GM19035 (cell line): Measurements from ENCODE around the gene GLCE.

Experiments
- ATAC-seq: cut with Tn5 transposase; IDR thresholded peaks from one replicate; pipeline ENCODE4 v1.9.1; 2021; ENCODE audit not compliant: unreplicated experiment

GLCE gene

GRCh38 chr15:69316291-69316690 is 155.9 kb downstream of the GLCE start:
- no peak for ATAC-seq

DNA sequence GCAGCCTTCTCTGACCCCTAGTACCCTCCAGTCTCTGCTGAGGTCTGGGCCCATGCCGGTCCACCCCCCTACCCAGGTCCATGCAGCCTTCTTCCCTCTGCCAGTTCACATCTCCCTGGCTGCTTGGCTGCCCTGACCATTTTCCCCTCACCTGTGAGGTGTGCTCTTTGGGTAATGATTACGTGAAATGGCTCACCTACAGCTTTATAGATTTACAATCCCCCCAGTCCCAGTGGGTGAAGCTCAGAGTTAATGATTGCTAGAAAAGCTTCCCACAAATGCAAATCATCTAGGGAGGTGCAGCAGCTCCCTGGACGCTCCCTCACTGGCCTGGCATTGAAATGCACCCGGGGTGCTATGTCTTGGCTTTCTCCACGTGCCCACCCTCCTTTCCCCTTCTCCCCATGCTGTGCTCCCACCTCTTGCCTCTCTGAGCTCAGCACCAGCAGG is 157.0 kb downstream of the GLCE start:
- no peak for ATAC-seq

DNA sequence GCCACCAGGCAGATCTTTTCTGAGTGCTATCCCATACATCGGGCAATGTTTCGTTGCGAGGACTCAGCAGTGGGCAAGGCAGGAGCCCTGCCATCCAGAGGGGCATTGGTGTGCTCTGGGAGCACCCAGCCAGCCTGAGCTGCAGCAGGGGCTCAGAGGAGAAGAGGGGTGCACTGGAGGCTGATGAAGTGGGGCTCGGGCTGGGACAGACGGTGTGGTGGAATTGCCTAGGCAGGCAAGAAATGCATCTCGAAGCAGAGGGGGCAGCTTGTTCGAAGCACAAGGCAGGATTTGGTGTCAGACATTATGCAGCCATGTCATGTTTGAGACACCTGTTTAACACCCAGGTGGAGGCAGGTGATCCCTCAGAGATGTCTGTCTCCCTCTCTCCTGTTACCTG is 157.6 kb downstream of the GLCE start:
- ATAC-seq, result no peak

- ATAC-seq, result no peak
Measured at GRCh38 chr15:69319384-69320375, 159.2 kb downstream of the GLCE start.

- ATAC-seq, result no peak
Measured at GRCh38 chr15:69320977-69321554, 160.6 kb downstream of the GLCE start.
